Stimulated activated CD8-positive, alpha-beta memory T cell treated with anti-CD3 and anti-CD28 coated beads, Interleukin-7, amount 100 ng/mL, for 1 hour (primary cell): ENCODE measurements around the gene WSB2.

ENCODE experiments used
- DNase-seq, 2 donors: peaks; one replicate each; pipeline ENCODE4 v3.0.0-alpha.2; 2020; ENCODE audit warnings: low read depth in 2 of 2

WSB2 gene

GRCh38 chr12:117994551-117995438 is 66.2 kb downstream of the WSB2 start:
- no peak for DNase-seq

DNA sequence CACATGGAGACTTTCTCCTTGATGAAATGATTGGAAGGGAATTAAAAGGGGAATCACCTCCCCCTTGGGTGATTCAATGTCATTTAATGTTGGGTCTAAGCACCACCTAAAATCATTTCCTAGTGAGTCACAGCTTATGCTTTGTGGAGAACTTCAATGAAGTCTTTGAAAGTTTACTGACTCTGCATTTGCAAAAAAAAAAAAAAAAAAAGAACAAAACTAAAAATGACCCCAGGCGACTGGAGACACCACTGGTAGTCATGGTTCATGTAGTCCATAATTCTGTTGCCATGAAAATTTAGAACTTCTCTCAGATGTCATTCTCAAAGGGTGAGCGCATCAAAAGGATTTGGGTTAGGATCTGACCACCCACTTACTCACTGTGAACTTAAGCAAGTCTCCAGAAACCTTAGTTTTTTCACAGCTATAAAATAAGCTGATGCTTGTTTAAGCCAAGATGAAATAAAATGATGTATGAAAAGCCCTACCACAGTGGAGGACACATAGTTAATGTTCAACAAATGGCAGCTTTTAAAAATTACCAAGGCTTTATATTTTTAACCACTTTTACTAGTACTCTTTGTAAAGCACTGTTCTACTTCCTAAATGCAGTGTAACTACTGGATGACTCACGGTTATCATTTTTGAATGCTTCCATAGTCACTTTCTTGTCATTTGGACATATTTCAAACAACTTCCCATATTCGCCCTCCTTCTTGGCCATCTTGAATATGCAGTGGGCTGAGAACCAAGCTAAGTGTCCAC is 74.1 kb downstream of the WSB2 start:
- no peak for DNase-seq

- no peak for DNase-seq
Observed at GRCh38 chr12:117985182-117985581, 75.8 kb downstream of the WSB2 start.
